ENCODE results near the gene NDUFS6. TPM values are rescaled to one million over a fixed set of nuclear protein-coding genes. Genes with fewer than 3 reads are reported as not detected.
"Not testable (repeated sequence)": the region's sequence is repeated elsewhere in the genome, so short reads cannot be mapped to it uniquely, and the experiment has no call there.

Gene NDUFS6
- total and polyA plus RNA-seq, 7 donors, result 48.3 to 177 (median 61.5) TPM

DNA sequence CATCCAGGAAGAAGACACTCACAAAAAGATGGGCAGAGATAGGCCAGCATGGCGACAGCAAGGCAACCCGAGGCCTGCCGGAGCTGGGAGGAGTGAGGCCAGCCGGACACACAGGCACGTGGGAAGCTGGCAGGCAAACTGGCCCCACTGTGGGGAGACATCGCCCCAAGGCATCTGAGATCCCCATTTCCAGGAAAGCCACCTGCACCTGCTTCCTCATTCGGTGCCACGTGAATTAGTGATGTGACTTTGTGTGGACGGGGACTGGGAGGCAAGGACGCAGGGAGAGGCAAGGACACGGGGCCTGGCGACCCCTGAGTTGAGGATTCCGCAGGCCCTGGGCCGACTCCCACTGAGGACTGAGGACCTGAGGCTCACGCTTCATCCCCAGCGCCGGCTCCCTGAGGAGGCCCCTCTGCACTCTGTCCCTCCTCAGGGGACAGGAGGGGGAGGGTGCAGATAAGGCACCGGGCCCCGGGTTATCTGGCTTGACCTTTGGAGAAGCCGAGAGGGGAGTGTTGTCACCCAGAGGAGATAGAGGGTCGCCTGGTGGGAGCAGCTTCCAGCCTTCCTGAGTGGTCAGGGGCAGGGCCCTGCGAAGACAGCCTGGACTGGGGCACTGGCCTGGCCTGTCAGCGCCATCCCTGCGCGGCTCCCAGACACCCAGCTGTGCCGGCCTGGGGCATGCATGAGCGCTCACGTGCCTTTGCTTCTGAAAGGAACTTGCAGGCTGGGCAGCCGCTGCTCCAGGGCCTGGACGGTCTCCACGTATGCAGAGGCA, 39.7 kb downstream of the NDUFS6 start:
- WGBS, 3 donors, result 53 to 60% (median 56%) methylated on average over 28 to 31 of the region's 31 CpGs
- intact Hi-C loops (cut with DNase I), result no loop called here
- DNase-seq, result no peak
- TF ChIP-seq, protein P1, sequence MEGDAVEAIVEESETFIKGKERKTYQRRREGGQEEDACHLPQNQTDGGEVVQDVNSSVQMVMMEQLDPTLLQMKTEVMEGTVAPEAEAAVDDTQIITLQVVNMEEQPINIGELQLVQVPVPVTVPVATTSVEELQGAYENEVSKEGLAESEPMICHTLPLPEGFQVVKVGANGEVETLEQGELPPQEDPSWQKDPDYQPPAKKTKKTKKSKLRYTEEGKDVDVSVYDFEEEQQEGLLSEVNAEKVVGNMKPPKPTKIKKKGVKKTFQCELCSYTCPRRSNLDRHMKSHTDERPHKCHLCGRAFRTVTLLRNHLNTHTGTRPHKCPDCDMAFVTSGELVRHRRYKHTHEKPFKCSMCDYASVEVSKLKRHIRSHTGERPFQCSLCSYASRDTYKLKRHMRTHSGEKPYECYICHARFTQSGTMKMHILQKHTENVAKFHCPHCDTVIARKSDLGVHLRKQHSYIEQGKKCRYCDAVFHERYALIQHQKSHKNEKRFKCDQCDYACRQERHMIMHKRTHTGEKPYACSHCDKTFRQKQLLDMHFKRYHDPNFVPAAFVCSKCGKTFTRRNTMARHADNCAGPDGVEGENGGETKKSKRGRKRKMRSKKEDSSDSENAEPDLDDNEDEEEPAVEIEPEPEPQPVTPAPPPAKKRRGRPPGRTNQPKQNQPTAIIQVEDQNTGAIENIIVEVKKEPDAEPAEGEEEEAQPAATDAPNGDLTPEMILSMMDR (IDR thresholded peaks at IDR 0.05), result no peak
- no peak for ATAC-seq
- peaks cover 0 to 6% (median 5%) of the 10 kb centered on the region in 3 donors for H3K27me3 ChIP-seq (ENCODE audit: insufficient read depth in 3 of 3, low read length in 2 of 3)
- no peaks in the 10 kb centered on the region for H3K4me1 ChIP-seq
- H3K27ac ChIP-seq, result no peak overlapping the region
- no peaks in the 10 kb centered on the region for H3K9me3 ChIP-seq
- no peak overlapping the region for H3K4me3 ChIP-seq
- H3K36me3 ChIP-seq (ENCODE audit: insufficient read depth in 1 of 2, low read depth in 1 of 2), result no peaks in the 10 kb centered on the region

DNA sequence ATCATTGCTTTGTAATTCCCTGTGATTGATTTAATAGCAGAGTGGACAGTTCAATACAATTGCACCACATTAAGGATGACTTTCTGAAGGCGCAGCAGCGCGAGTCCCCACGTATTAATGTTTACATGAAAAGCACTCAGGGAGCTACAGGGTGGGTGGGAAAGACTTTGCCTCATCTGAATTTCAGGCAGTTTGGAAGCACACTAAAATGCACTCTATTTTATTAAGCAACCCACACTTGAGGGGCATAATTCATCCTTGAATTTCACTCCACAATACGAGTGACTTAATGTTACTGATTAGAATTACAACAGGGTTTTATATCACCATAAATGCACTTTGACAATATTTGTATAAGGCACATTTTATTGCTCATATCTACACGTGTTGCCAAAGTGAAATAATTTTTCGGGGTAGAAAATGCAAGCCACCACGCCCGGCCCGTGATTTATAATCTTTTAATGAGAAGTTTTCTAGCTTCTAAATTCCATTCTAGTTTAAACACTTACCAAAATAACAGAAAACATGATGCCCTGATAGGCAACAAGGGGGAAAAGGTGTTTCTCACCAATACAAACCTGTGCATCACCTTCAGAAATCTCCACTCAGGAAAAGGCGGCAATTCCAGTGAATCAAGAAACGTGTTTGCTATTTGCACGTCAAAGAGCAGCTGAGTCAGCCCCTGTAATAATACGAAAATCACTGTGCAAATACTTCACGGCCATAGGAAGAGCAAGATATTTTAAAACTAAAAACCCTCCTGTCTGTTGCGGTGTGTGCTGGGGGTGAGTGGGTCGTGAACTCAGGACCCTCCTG, 41.0 kb downstream of the NDUFS6 start:
- WGBS, 3 donors, result 71 to 74% (median 72%) methylated on average over 17 of the region's 17 CpGs
- TF ChIP-seq, protein P1 (IDR thresholded peaks at IDR 0.05), result no peak

DNA sequence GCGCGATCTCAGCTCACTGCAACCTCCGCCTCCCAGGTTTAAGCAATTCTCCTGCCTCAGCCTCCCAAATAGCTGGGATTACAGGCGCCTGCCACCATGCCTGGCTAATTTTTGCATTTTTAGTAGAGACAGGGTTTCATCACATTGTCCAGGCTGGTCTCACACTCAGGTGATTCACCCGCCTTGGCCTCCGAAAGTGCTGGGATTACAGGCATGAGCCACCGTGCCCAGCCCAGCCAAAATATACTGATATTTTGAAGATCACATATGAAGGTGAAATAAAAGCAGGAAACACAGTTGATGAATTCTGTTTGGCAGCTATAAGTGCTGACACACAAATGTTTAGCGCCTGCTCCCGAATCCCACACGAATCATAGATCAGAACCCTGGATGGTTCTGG, 42.6 kb downstream of the NDUFS6 start:
- DNase-seq; H3K4me3 ChIP-seq; ATAC-seq; intact Hi-C loops (cut with DNase I); H3K4me1 ChIP-seq; H3K27ac ChIP-seq; H3K36me3 ChIP-seq (ENCODE audit: insufficient read depth in 1 of 2, low read depth in 1 of 2); H3K9me3 ChIP-seq: not testable (repeated sequence)
- WGBS, 3 donors, result 76 to 82% (median 80%) methylated on average over 10 of the region's 10 CpGs
- peaks cover 0 to 15% (median 6%) of the 10 kb centered on the region in 3 donors for H3K27me3 ChIP-seq (ENCODE audit: insufficient read depth in 3 of 3, low read length in 2 of 3)

More for the DNA sequence above, 41.0 kb downstream of the NDUFS6 start:
- Histone ChIP-seq H3K27ac (no peak overlapping the region), H3K27me3 (ENCODE audit: insufficient read depth in 3 of 3, low read length in 2 of 3) (peaks cover 0 to 6% (median 5%) of the 10 kb centered on the region in 3 donors), H3K4me1 (no peaks in the 10 kb centered on the region), H3K36me3 (ENCODE audit: insufficient read depth in 1 of 2, low read depth in 1 of 2) (no peaks in the 10 kb centered on the region), H3K4me3 (no peak overlapping the region), H3K9me3 (no peaks in the 10 kb centered on the region)
- peak in 1 of 2 donors; percentile 6 for DNase-seq
- intact Hi-C loops (cut with DNase I), result no loop called here
- ATAC-seq, result no peak

DNA sequence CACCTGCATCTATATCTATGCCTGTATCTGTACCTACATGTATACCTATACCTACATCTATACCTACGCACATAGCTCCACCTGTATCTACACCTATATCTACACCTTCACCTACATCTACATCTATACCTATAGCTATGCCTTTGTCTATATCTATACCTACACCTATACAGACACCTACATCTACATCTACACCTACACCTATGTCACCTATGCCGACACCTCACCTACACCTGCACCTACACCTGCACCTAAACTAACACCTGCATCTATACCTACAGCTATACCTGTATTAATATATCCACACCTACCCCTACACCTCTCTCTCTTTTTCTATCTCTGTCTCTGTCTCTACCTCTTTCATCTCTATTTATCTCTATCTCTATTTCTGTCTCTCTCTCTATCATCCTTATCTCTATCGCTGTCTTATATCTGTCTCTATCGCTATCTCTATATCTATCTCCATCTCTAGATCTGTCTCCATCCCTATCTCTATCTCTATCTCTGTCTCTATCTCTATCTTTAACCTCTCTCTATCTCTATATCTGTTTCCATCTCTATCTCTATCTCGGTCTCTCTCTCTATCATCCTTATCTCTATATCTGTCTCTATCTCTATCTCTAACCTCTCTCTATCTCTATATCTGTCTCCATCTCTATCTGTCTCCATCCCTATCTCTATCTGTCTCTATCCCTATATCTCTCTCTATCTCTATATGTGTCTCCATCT, 43.7 kb downstream of the NDUFS6 start:
- TF ChIP-seq, protein P1 (IDR thresholded peaks at IDR 0.05), result no peak
- WGBS, 3 donors, result 95 to 98% (median 97%) methylated on average over 5 of the region's 5 CpGs
- no peak for ATAC-seq

More for the DNA sequence above, 43.7 kb downstream of the NDUFS6 start:
- Histone ChIP-seq H3K9me3 (no peaks in the 10 kb centered on the region), H3K27ac (no peak overlapping the region), H3K27me3 (ENCODE audit: insufficient read depth in 3 of 3, low read length in 2 of 3) (peaks cover 0 to 25% (median 8%) of the 10 kb centered on the region in 3 donors), H3K36me3 (ENCODE audit: insufficient read depth in 1 of 2, low read depth in 1 of 2) (no peaks in the 10 kb centered on the region), H3K4me3 (no peak overlapping the region), H3K4me1 (no peaks in the 10 kb centered on the region)
- DNase-seq, result no peak
- intact Hi-C loops (cut with DNase I), result no loop called here
